IPS DF 6.9 (cell line): ENCODE data around the gene DLGAP5.

Experiments
- DNase-seq: peaks from one replicate; pipeline ENCODE4 v3.0.0-alpha.2; 2013; ENCODE audit warnings: low read depth, low spot score
- H3K27ac ChIP-seq: one replicate; pipeline ENCODE4 v1.5.1; 2013; ENCODE audit warnings: low read length, control low read depth
- H3K27me3 ChIP-seq: 2 replicates; pipeline ENCODE4 v1.6.1; 2013; ENCODE audit warnings: mild to moderate bottlenecking, low read length; ENCODE audit not compliant: control insufficient read depth, insufficient read depth
- H3K36me3 ChIP-seq: 2 replicates; pipeline ENCODE4 v1.6.1; 2013; ENCODE audit warnings: low read length; ENCODE audit not compliant: control insufficient read depth, insufficient read depth
- H3K4me1 ChIP-seq: 2 replicates; pipeline ENCODE4 v1.6.1; 2013; ENCODE audit warnings: low read length; ENCODE audit not compliant: control insufficient read depth, insufficient read depth
- H3K4me3 ChIP-seq: 2 replicates; pipeline ENCODE4 v1.5.1; 2013; ENCODE audit warnings: mild to moderate bottlenecking, low read length
- H3K9me3 ChIP-seq: 2 replicates; pipeline ENCODE4 v1.6.1; 2013; ENCODE audit warnings: low read length, inconsistent platforms; ENCODE audit not compliant: control insufficient read depth, insufficient read depth
- WGBS: extraction: QIAGEN DNeasy Blood & Tissue Kit; methylation state at CpG from one replicate; pipeline ENCODE4 v1.1.7; 2013; ENCODE audit warnings: mixed read lengths, missing lambda C conversion rate; ENCODE audit not compliant: insufficient read length, insufficient coverage; 5-methylcytosine and 5-hydroxymethylcytosine counted together

The DLGAP5 gene

DNA sequence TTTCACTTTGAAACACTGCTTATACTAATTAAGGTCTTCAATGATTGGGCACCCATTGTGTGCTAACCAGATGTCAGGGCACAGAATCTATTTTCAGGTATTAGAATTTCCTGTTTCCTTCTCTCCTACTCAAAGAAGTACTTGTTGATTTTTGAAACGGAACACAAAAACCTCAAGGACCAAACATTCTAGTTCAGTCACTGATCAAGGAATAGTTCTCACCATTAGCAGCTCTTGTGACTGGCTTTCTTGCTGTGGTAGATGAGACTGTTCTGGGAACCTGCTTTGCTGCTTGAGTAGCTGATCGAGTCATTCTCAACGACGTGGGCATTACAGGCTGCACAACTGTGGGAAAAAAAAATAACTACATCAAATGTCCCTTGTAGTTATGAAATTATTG is 11.0 kb downstream of the DLGAP5 start:
- H3K36me3 ChIP-seq, result peaks cover 6% of the 10 kb centered on the region; the same call in 1 of the 2 replicates
- H3K4me1 ChIP-seq, result no peaks in the 10 kb centered on the region
- H3K9me3 ChIP-seq, result no peaks in the 10 kb centered on the region
- H3K27ac ChIP-seq, result no peak overlapping the region
- no CpG with 5 or more reads among the region's 4 CpGs for WGBS
- no peak for DNase-seq
- no peak overlapping the region for H3K4me3 ChIP-seq
- H3K27me3 ChIP-seq, result no peaks in the 10 kb centered on the region

DNA sequence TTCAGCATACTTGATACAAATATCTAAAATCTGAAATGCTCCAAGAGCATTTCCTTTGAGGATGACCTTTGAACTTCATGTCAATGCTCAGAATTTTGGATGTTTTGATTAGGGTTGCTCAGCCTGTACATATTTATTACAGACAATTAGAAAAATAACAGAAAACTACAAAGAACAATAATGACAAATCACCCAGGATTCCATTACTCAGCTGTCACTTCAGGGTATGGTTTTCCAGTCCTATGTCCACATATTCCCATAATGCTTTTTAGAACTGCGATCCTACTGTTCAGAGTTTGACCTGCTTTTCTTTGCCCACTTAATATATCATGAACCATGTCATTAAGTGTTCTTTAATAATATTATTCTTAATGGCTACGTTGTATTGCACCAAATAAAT is 11.4 kb downstream of the DLGAP5 start:
- H3K36me3 ChIP-seq, result peaks cover 6% of the 10 kb centered on the region; the same call in 1 of the 2 replicates
- H3K9me3 ChIP-seq, result no peaks in the 10 kb centered on the region
- no CpG with 5 or more reads among the region's 2 CpGs for WGBS
- H3K4me1 ChIP-seq, result no peaks in the 10 kb centered on the region
- no peaks in the 10 kb centered on the region for H3K27me3 ChIP-seq
- DNase-seq, result no peak
- no peak overlapping the region for H3K4me3 ChIP-seq
- H3K27ac ChIP-seq, result no peak overlapping the region

DNA sequence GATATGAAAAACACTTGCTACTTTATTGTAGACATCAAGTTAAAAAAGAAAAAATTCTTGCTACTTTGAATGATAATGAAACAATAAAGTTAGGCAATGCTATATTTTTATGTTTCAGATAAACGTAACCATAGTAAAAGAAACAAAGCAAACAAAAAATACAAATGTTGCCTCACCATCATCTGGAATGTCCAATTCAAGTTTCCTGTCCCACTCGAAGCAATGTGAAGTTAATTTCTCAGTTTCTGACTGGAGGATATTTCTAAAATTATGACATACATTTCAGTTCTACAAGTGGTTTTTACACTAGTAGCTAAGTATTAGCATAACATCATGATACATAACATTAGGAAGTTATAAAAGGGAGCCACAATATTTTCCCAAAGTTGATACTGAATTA is 20.9 kb downstream of the DLGAP5 start:
- no peaks in the 10 kb centered on the region; the same call in 1 of the 2 replicates for H3K36me3 ChIP-seq

DNA sequence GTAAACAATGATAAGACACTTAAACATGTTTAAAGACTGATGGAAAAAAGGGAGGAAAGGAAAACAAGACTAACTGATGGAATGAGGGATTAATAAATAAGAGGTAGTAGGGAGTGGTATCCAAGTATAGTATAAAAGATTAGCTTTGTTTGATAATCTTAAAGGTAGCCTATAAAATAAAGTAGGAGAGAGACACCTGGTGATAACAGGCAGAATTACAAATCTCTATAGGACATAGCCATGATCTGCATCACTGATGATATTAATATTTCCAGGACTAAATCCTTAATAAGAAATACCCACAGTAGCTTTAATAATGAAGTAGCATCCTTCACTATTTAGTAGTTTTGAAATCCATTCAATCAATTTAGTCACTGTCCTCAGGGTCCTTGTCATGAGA is 30.4 kb downstream of the DLGAP5 start:
- Histone ChIP-seq H3K27ac (no peak overlapping the region), H3K4me1 (no peaks in the 10 kb centered on the region), H3K36me3 (peaks cover 18% of the 10 kb centered on the region; the same call in 1 of the 2 replicates), H3K4me3 (no peak overlapping the region), H3K9me3 (no peaks in the 10 kb centered on the region), H3K27me3 (no peaks in the 10 kb centered on the region)
- no peak for DNase-seq

More for the DNA sequence above, 20.9 kb downstream of the DLGAP5 start:
- H3K9me3 ChIP-seq, result no peaks in the 10 kb centered on the region
- no peaks in the 10 kb centered on the region for H3K4me1 ChIP-seq
- H3K27me3 ChIP-seq, result no peaks in the 10 kb centered on the region
- no CpG with 5 or more reads among the region's 2 CpGs for WGBS
- DNase-seq, result no peak
- no peak overlapping the region for H3K4me3 ChIP-seq
- no peak overlapping the region for H3K27ac ChIP-seq

DNA sequence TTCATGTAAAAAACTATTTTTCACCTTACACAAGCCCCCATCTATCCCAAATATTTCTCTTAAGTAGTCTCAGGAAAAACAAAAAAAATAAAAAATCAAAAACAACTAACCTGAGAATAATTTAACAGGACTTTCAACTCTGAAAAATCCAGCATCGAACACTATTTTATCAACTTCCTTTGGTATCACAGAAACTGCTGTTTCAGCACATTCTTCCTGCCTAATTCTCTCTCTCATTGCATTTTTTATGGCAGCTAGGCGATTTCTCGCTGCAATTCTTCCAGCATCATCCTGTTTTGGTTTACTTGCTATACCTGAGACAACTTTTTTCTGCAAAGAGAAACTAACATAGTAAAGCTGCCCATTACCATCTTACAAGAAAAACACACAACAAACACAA is 33.0 kb downstream of the DLGAP5 start:
- Histone ChIP-seq H3K36me3 (peaks cover 13% of the 10 kb centered on the region; the same call in 1 of the 2 replicates), H3K9me3 (no peaks in the 10 kb centered on the region), H3K4me1 (no peaks in the 10 kb centered on the region), H3K27me3 (no peaks in the 10 kb centered on the region), H3K4me3 (no peak overlapping the region), H3K27ac (no peak overlapping the region)
- DNase-seq, result no peak
- WGBS, result 100% methylated on average over 1 of the region's 3 CpGs

DNA sequence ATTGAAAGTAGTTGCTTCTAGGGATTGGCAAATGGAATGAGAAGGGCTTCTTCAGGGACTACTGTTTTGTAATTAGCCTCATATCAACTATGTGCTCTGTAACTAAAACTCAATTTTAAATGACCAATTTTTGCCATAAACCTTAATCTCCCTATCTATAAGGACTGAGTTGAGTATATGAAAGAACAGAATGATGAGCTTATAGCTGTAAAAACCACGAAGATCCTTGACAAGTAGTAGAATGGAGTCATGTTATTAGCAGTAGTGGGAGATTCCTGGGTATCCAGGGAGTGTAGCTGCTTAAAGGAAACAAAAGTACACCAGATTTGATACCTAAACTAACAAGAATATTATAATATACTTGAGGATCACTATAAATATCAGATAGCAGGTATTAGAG is 34.3 kb downstream of the DLGAP5 start:
- Histone ChIP-seq H3K27me3 (no peaks in the 10 kb centered on the region), H3K9me3 (no peaks in the 10 kb centered on the region), H3K36me3 (peaks cover 13% of the 10 kb centered on the region; the same call in 1 of the 2 replicates), H3K4me3 (no peak overlapping the region), H3K27ac (no peak overlapping the region), H3K4me1 (no peaks in the 10 kb centered on the region)
- no CpG with 5 or more reads among the region's 1 CpG for WGBS
- DNase-seq, result no peak

DNA sequence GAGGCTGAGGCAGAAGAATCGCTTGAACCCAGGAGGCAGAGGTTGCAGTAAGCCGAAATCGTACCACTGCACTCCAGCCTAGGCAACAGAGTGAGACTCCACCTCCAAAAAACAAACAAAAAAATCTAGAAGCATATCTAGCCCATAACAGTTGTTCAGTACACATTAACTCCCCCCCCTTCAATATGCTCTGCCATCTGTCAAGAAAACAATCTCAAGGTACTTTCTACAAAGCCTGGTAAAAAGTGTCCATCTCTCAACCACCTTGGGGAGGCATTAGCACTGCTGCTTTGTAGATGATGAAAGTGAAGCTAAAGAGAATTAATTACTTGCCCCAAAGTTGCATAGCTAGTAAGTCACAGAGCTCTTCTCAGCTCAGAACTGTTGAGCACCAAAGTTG is 37.4 kb downstream of the DLGAP5 start:
- no CpG with 5 or more reads among the region's 3 CpGs for WGBS
- H3K36me3 ChIP-seq, result peaks cover 11% of the 10 kb centered on the region; the same call in 1 of the 2 replicates
- H3K9me3 ChIP-seq, result no peaks in the 10 kb centered on the region
- no peaks in the 10 kb centered on the region for H3K4me1 ChIP-seq
- DNase-seq, result no peak
- no peak overlapping the region for H3K4me3 ChIP-seq
- H3K27me3 ChIP-seq, result no peaks in the 10 kb centered on the region
- H3K27ac ChIP-seq, result no peak overlapping the region

DNA sequence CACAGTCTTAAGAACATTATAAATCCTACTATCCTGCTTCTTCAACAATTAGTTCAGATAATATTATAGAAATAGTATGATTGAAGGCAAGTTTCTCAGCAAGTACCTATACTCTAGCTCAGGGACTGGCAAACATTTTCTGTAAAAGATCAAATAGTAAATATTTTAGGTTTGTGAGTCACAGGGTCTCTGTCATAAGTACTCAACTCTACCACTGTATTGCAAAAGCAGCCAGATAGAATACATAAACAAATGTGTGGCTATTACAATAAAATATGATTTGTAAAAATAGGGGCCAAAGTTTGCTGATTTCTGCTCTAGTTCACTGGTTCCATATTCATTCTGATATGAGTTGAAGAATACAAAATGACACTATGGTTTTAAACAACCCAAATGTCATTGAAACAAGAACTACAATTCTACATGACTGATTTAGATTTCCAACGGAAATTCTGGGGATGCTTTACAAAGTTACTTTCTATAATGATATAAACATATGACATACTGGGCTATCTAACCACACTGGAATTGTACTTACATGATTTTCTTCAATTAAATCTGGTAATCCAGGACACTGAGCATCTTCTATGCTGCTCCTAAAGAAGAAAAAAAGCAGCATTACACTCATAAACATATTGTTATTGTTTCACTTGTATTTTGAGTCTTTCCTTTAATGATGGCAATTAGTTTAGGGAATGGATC is 39.2 kb downstream of the DLGAP5 start:
- DNase-seq, result no peak
- no CpG with 5 or more reads among the region's 1 CpG for WGBS
- Histone ChIP-seq H3K27me3 (no peaks in the 10 kb centered on the region), H3K4me3 (no peak overlapping the region), H3K9me3 (no peaks in the 10 kb centered on the region), H3K27ac (no peak overlapping the region), H3K36me3 (0 out of 2 replicates have a peak, but pooled peaks cover 5% of the 10 kb centered on the region), H3K4me1 (no peaks in the 10 kb centered on the region)

DNA sequence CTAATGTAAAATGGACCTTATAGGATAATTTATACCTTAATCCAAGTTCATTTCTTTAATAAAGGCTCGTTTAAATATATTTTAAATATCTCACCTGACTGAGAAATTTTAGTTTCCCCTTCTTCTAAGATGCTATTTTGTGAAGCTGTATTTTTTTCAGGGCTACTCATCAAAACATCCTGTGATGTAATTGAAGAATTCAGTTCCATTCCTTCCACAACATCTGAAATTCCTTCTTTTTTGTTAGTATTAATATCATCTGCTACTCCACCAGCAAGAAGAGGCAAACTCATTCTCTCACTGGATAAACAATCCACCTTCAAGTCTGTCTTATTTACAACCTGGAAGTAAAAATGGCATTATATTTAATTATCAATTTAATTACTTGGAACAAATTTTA is 39.8 kb downstream of the DLGAP5 start:
- WGBS, result no CpG with 5 or more reads among the region's 1 CpG
- no peak overlapping the region for H3K4me3 ChIP-seq

DNA sequence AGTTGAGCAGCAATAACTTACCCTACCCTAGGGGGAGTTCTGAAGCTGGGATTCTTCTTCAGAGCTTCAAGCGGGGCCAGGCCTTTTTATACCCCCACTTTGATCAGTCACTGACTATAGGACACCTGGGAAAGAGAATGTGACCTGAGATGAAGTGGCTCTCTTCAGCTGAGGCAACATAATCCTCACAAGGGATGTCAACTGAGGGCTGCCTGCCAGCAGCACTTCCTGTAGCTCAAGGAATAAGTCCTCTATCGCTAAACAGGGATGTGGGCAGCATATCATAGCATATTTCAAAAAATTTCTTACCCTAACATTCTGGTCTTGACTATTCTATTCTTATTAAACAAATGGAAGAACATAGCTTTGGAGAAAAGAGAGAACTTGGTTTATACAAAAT is 45.0 kb downstream of the DLGAP5 start:
- Histone ChIP-seq H3K9me3 (no peaks in the 10 kb centered on the region), H3K4me3 (no peak overlapping the region), H3K36me3 (peaks cover 2% of the 10 kb centered on the region; the same call in 1 of the 2 replicates), H3K27me3 (no peaks in the 10 kb centered on the region), H3K27ac (no peak overlapping the region), H3K4me1 (no peaks in the 10 kb centered on the region)
- no CpG with 5 or more reads among the region's 2 CpGs for WGBS
- no peak for DNase-seq

More for the DNA sequence above, 39.8 kb downstream of the DLGAP5 start:
- Histone ChIP-seq H3K36me3 (0 out of 2 replicates have a peak, but pooled peaks cover 5% of the 10 kb centered on the region), H3K4me1 (no peaks in the 10 kb centered on the region), H3K9me3 (no peaks in the 10 kb centered on the region), H3K27ac (no peak overlapping the region), H3K27me3 (no peaks in the 10 kb centered on the region)
- no peak for DNase-seq

DNA sequence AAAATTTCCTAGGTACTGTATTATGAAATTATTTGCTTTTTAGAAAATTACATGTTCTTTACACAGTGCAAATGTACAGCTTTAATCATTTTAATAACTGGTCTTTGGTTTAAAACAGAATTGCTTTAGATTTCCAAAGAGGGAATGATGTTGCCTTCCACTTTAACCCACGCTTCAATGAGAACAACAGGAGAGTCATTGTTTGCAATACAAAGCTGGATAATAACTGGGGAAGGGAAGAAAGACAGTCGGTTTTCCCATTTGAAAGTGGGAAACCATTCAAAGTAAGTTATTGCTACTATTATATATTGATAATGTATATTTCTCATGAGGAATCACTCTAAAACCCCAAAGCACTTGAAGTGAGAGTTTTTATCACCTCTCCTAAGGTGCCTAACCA is 48.9 kb downstream of the DLGAP5 start:
- Histone ChIP-seq H3K27ac (no peak overlapping the region), H3K27me3 (no peaks in the 10 kb centered on the region), H3K9me3 (no peaks in the 10 kb centered on the region), H3K36me3 (peaks cover 2% of the 10 kb centered on the region; the same call in 1 of the 2 replicates), H3K4me3 (no peak overlapping the region), H3K4me1 (no peaks in the 10 kb centered on the region)
- no peak for DNase-seq
- WGBS, result no CpG with 5 or more reads among the region's 2 CpGs
